H9 (cell line): ENCODE results near the gene PTPRN2. TPM values are rescaled to one million over a fixed set of nuclear protein-coding genes. Genes with fewer than 3 reads are reported as not detected.

Experiments
- DNase-seq: peaks from one replicate; pipeline ENCODE4 v3.0.0-alpha.2; 2017
- H2AFZ ChIP-seq: one replicate; pipeline ENCODE4 v1.6.1; 2013; ENCODE audit warnings: mild to moderate bottlenecking, low read length, control low read depth, moderate library complexity
- H2AK5ac ChIP-seq: 2 replicates; pipeline ENCODE4 v1.6.1; 2013; ENCODE audit warnings: low read length, control low read depth, mixed read lengths; ENCODE audit not compliant: insufficient read length
- H2BK120ac ChIP-seq: one replicate; pipeline ENCODE4 v1.6.1; 2013; ENCODE audit warnings: low read depth, mild to moderate bottlenecking, low read length, control low read depth, inconsistent platforms; ENCODE audit not compliant: poor library complexity, severe bottlenecking
- H2BK12ac ChIP-seq: 2 replicates; pipeline ENCODE4 v1.6.1; 2013; ENCODE audit warnings: low read length, control low read depth, mixed read lengths, low read depth; ENCODE audit not compliant: insufficient read length
- H2BK15ac ChIP-seq: 2 replicates; pipeline ENCODE4 v1.6.1; 2013; ENCODE audit warnings: low read depth, low read length, control low read depth
- H2BK20ac ChIP-seq: one replicate; pipeline ENCODE4 v1.6.1; 2013; ENCODE audit warnings: low read depth, mild to moderate bottlenecking, low read length, control low read depth, inconsistent platforms; ENCODE audit not compliant: poor library complexity, severe bottlenecking
- H2BK5ac ChIP-seq: 2 replicates; pipeline ENCODE4 v1.6.1; 2013; ENCODE audit warnings: low read length, control low read depth, mixed read lengths; ENCODE audit not compliant: insufficient read length
- H3K14ac ChIP-seq: 2 replicates; pipeline ENCODE4 v1.6.1; 2013; ENCODE audit warnings: low read length, control low read depth; ENCODE audit not compliant: insufficient read depth
- H3K18ac ChIP-seq: 2 replicates; pipeline ENCODE4 v1.6.1; 2013; ENCODE audit warnings: low read depth, mild to moderate bottlenecking, mixed read lengths, low read length, control low read depth; ENCODE audit not compliant: insufficient read length
- H3K23ac ChIP-seq: 2 replicates; pipeline ENCODE4 v1.6.1; 2013; ENCODE audit warnings: low read length, control low read depth, mixed read lengths, low read depth; ENCODE audit not compliant: insufficient read length
- H3K23me2 ChIP-seq: 2 replicates; pipeline ENCODE4 v1.6.1; 2013; ENCODE audit warnings: low read depth, mild to moderate bottlenecking, mixed read lengths, low read length, control low read depth; ENCODE audit not compliant: insufficient read length, poor library complexity, severe bottlenecking
- H3K27ac ChIP-seq: 2 replicates; pipeline ENCODE4 v1.5.1; 2013; ENCODE audit warnings: low read length, control low read depth, mixed read lengths, low read depth; ENCODE audit not compliant: insufficient read length
- H3K27me3 ChIP-seq: 2 replicates; pipeline ENCODE4 v1.6.1; 2013; ENCODE audit warnings: low read length, control low read depth, inconsistent platforms; ENCODE audit not compliant: insufficient read depth
- H3K4ac ChIP-seq: 2 replicates; pipeline ENCODE4 v1.6.1; 2013; ENCODE audit warnings: low read depth, mild to moderate bottlenecking, control low read depth, inconsistent platforms, low read length, moderate library complexity
- H3K4me1 ChIP-seq: 2 replicates; pipeline ENCODE4 v1.6.1; 2013; ENCODE audit warnings: low read length, control low read depth, inconsistent platforms; ENCODE audit not compliant: insufficient read depth
- H3K4me2 ChIP-seq: 2 replicates; pipeline ENCODE4 v1.6.1; 2013; ENCODE audit warnings: low read length, control low read depth, mixed read lengths; ENCODE audit not compliant: insufficient read length, insufficient read depth
- H3K56ac ChIP-seq: 2 replicates; pipeline ENCODE4 v1.6.1; 2013; ENCODE audit warnings: low read depth, mild to moderate bottlenecking, mixed read lengths, low read length, control low read depth; ENCODE audit not compliant: insufficient read length
- H3K79me1 ChIP-seq: 2 replicates; pipeline ENCODE4 v1.6.1; 2013; ENCODE audit warnings: low read depth, mild to moderate bottlenecking, moderate library complexity, low read length, control low read depth, inconsistent platforms; ENCODE audit not compliant: insufficient read depth, poor library complexity, severe bottlenecking
- H3K79me2 ChIP-seq: 2 replicates; pipeline ENCODE4 v1.6.1; 2013; ENCODE audit warnings: low read length, control low read depth, inconsistent platforms; ENCODE audit not compliant: insufficient read depth
- H3K9ac ChIP-seq: 2 replicates; pipeline ENCODE4 v1.6.1; 2013; ENCODE audit warnings: low read length, control low read depth, mixed read lengths; ENCODE audit not compliant: insufficient read length; ENCODE audit errors: extremely low read depth
- H3K9me3 ChIP-seq: one replicate; pipeline ENCODE4 v1.6.1; 2013; ENCODE audit warnings: low read depth, low read length, inconsistent platforms; ENCODE audit not compliant: control insufficient read depth
- H3T11ph ChIP-seq: one replicate; pipeline ENCODE4 v1.6.1; 2013; ENCODE audit warnings: mild to moderate bottlenecking, low read length, control low read depth, inconsistent platforms
- H4K20me1 ChIP-seq: one replicate; pipeline ENCODE4 v1.6.1; 2013; ENCODE audit not compliant: control insufficient read depth, insufficient read length, insufficient read depth
- H4K5ac ChIP-seq: 2 replicates; pipeline ENCODE4 v1.6.1; 2013; ENCODE audit warnings: low read depth, mild to moderate bottlenecking, mixed read lengths, low read length, control low read depth; ENCODE audit not compliant: insufficient read length
- H4K8ac ChIP-seq: replicated peaks from 2 replicates; pipeline ENCODE4 v1.6.1; 2013; ENCODE audit warnings: low read length, control low read depth, mixed read lengths, low read depth; ENCODE audit not compliant: insufficient read length
- H4K91ac ChIP-seq: 2 replicates; pipeline ENCODE4 v1.6.1; 2013; ENCODE audit warnings: low read depth, mild to moderate bottlenecking, moderate library complexity, mixed read lengths, low read length, control low read depth; ENCODE audit not compliant: insufficient read length
- H3K27ac Mint-ChIP-seq, 3 experiments: 2 replicates in 2 of 3; 3 replicates in 1 of 3; pipeline ENCODE4 v1.8.0; 2020 to 2021; ENCODE audit warnings: mixed read lengths in 3 of 3, mild to moderate bottlenecking in 1 of 3, moderate library complexity in 1 of 3
- H3K27me3 Mint-ChIP-seq: 2 replicates; pipeline ENCODE4 v1.8.0; 2021; ENCODE audit warnings: low read depth, mild to moderate bottlenecking, moderate library complexity, mixed read lengths
- H3K36me3 Mint-ChIP-seq, 3 experiments: 2 replicates in 2 of 3; 3 replicates in 1 of 3; pipeline ENCODE4 v1.8.0; 2020 to 2021; ENCODE audit warnings: low read depth in 3 of 3, mixed read lengths in 3 of 3; ENCODE audit not compliant: insufficient read depth in 1 of 3
- H3K4me1 Mint-ChIP-seq, 2 experiments: 2 replicates each; pipeline ENCODE4 v1.8.0; 2020; ENCODE audit warnings: mixed read lengths in 2 of 2
- H3K4me3 Mint-ChIP-seq, 2 experiments: 2 replicates in 1 of 2; 3 replicates in 1 of 2; pipeline ENCODE4 v1.8.0; 2020 to 2021; ENCODE audit warnings: mild to moderate bottlenecking in 2 of 2, mixed read lengths in 2 of 2, moderate library complexity in 1 of 2
- H3K9me3 Mint-ChIP-seq, 2 experiments: 2 replicates in 1 of 2; 3 replicates in 1 of 2; pipeline ENCODE4 v1.8.0; 2020; ENCODE audit warnings: mild to moderate bottlenecking in 2 of 2, mixed read lengths in 2 of 2, moderate library complexity in 1 of 2
- CTCF ChIP-seq: fragments of 200-600 bp; sonication (generic); conservative IDR thresholded peaks from 3 replicates; pipeline ENCODE4 v1.8.0; 2021; ENCODE audit warnings: antibody characterized with exemption, mild to moderate bottlenecking
- WGBS: extraction: QIAGEN DNeasy Blood & Tissue Kit; methylation state at CpG from one replicate; pipeline ENCODE4 v1.1.7; 2013; ENCODE audit warnings: missing lambda C conversion rate, low lambda C conversion rate, mixed read lengths; ENCODE audit not compliant: insufficient read length; ENCODE audit errors: extremely low coverage; 5-methylcytosine and 5-hydroxymethylcytosine counted together
- total RNA-seq: library from RNA; stranded (reverse); gene quantifications from 2 replicates; pipeline ENCODE4 v1.2.1, GENCODE V29; 2021

Gene PTPRN2
- total RNA-seq, 1 experiment from 2014 or later = 5.2 TPM

GRCh38 chr7:157704365-157704764 lies 883.3 kb downstream of the PTPRN2 start:
- Histone ChIP-seq H2AFZ (no peak overlapping the region), H3K23ac (no peak overlapping the region), H3K23me2 (no peaks in the 10 kb centered on the region), H4K8ac (no peak overlapping the region), H2BK5ac (no peak overlapping the region), H3T11ph (no peak overlapping the region), H3K79me2 (no peaks in the 10 kb centered on the region), H2AK5ac (no peak overlapping the region), H3K56ac (no peak overlapping the region), H2BK15ac (no peak overlapping the region), H3K18ac (no peak overlapping the region), H3K4ac (no peak overlapping the region), H4K20me1 (no peaks in the 10 kb centered on the region), H3K4me2 (no peak overlapping the region), H2BK12ac (no peak overlapping the region), H3K27me3 (no peaks in the 10 kb centered on the region), H3K14ac (no peak overlapping the region), H4K91ac (no peak overlapping the region), H3K27ac (no peak overlapping the region), H3K4me1 (no peaks in the 10 kb centered on the region), H3K9ac (no peak overlapping the region), H4K5ac (no peak overlapping the region), H2BK20ac (no peak overlapping the region), H3K9me3 (no peaks in the 10 kb centered on the region), H2BK120ac (no peak overlapping the region), H3K79me1 (no peaks in the 10 kb centered on the region)
- Mint-ChIP-seq H3K36me3 (no peaks in the 10 kb centered on the region), H3K27me3 (peaks cover 99% of the 10 kb centered on the region), H3K4me1 (peaks cover 0 to 3% of the 10 kb centered on the region in 2 experiments; a peak in 1 of 4 replicates), H3K4me3 (no peak overlapping the region), H3K9me3 (no peaks in the 10 kb centered on the region; a peak in 1 of 5 replicates), H3K27ac (no peak overlapping the region)
- WGBS = no CpG with 5 or more reads among the region's 9 CpGs
- TF ChIP-seq CTCF = no peak
- no peak for DNase-seq
